H1 (cell line): ENCODE data around the gene DNAJB6. TPM values are rescaled to one million over a fixed set of nuclear protein-coding genes. Genes with fewer than 3 reads are reported as not detected.

Experiments used
- CTCF ChIA-PET: fragments of 300-600 bp; sonication (Branson Sonifier 250); formaldehyde crosslinking; loops from one replicate; lab custom pipeline; 2021; ENCODE audit not compliant: partially characterized antibody; lab: Charles Lee
- POLR2A ChIA-PET: fragments of 300-600 bp; sonication (Branson Sonifier 250); formaldehyde crosslinking; loops from one replicate; lab custom pipeline; 2021; ENCODE audit warnings: inconsistent platforms; ENCODE audit not compliant: partially characterized antibody; lab: Charles Lee
- DNase-seq, 2 experiments: peaks; one replicate each; pipeline versions ENCODE4 v3.0.0 to v3.0.0-alpha.2; 2010 to 2022; ENCODE audit warnings: low spot score in 2 of 2, low read depth in 1 of 2, mixed read lengths in 1 of 2
- FAIRE-seq: peaks from 2 replicates; lab custom pipeline; 2011; peaks lifted over from hg19 to GRCh38; lab: Jason Lieb, UNC
- H2AFZ ChIP-seq: 2 replicates; pipeline ENCODE4 v1.8.1; 2012; ENCODE audit warnings: low read length, inconsistent platforms
- H2AK5ac ChIP-seq: 2 replicates; pipeline ENCODE4 v1.6.1; 2013; ENCODE audit warnings: low read depth, low read length
- H2BK120ac ChIP-seq: replicated peaks from 2 replicates; pipeline ENCODE3; 2013; ENCODE audit warnings: low read depth, low read length, inconsistent platforms
- H2BK12ac ChIP-seq: 2 replicates; pipeline ENCODE4 v1.6.1; 2013; ENCODE audit warnings: low read depth, low read length
- H2BK15ac ChIP-seq: 2 replicates; pipeline ENCODE4 v1.6.1; 2013; ENCODE audit warnings: low read length
- H2BK20ac ChIP-seq: 2 replicates; pipeline ENCODE4 v1.6.1; 2013; ENCODE audit warnings: low read length
- H2BK5ac ChIP-seq: 2 replicates; pipeline ENCODE4 v1.6.1; 2013; ENCODE audit warnings: low read depth, low read length
- H3K14ac ChIP-seq: 2 replicates; pipeline ENCODE4 v1.6.1; 2013; ENCODE audit warnings: inconsistent platforms; ENCODE audit not compliant: insufficient read length
- H3K18ac ChIP-seq: 2 replicates; pipeline ENCODE4 v1.6.1; 2013; ENCODE audit warnings: low read length; ENCODE audit errors: extremely low read depth
- H3K23ac ChIP-seq: 2 replicates; pipeline ENCODE4 v1.6.1; 2013; ENCODE audit warnings: inconsistent platforms; ENCODE audit not compliant: insufficient read length
- H3K23me2 ChIP-seq: 2 replicates; pipeline ENCODE4 v1.6.1; 2013; ENCODE audit warnings: low read depth, low read length
- H3K27ac ChIP-seq: 2 replicates; pipeline ENCODE4 v1.6.1; 2011; ENCODE audit warnings: low read depth, low read length, inconsistent platforms
- H3K27me3 ChIP-seq, 4 experiments: replicated peaks in 1 of 4; 1 replicate in 1 of 4; 2 replicates in 3 of 4; pipeline versions ENCODE4 v1.6.1 to v1.8.1; 2011 to 2013; ENCODE audit warnings: low read length in 3 of 4, mild to moderate bottlenecking in 3 of 4, inconsistent platforms in 2 of 4, mixed read lengths in 2 of 4, moderate library complexity in 1 of 4; ENCODE audit not compliant: control insufficient read depth in 3 of 4, insufficient read depth in 3 of 4; ENCODE audit errors: extremely low read depth in 1 of 4
- H3K36me3 ChIP-seq, 4 experiments: 2 replicates each; pipeline versions ENCODE4 v1.6.1 to v1.8.1; 2011 to 2013; ENCODE audit warnings: mild to moderate bottlenecking in 4 of 4, low read length in 3 of 4, moderate library complexity in 2 of 4, control low read depth in 1 of 4, inconsistent platforms in 1 of 4; ENCODE audit not compliant: insufficient read depth in 4 of 4, control insufficient read depth in 2 of 4
- H3K4ac ChIP-seq: replicated peaks from 2 replicates; pipeline ENCODE3; 2013; ENCODE audit warnings: low read length, low read depth, mixed read lengths, inconsistent platforms; ENCODE audit not compliant: insufficient read length
- H3K4me1 ChIP-seq, 4 experiments: replicated peaks in 1 of 4; 1 replicate in 1 of 4; 2 replicates in 3 of 4; pipeline versions ENCODE4 v1.6.1 to v1.8.1; 2011 to 2013; ENCODE audit warnings: low read length in 3 of 4, inconsistent platforms in 2 of 4, mixed read lengths in 1 of 4; ENCODE audit not compliant: insufficient read depth in 4 of 4, control insufficient read depth in 3 of 4
- H3K4me2 ChIP-seq, 2 experiments: 2 replicates each; pipeline versions ENCODE4 v1.6.1 to v1.8.1; 2011 to 2013; ENCODE audit warnings: low read depth in 2 of 2, low read length in 2 of 2, control low read depth in 1 of 2, inconsistent platforms in 1 of 2, mild to moderate bottlenecking in 1 of 2; ENCODE audit not compliant: insufficient read depth in 1 of 2
- H3K4me3 ChIP-seq, 4 experiments: fragments of 200-600, 300-600 bp in 1 of 4; sonication (generic), shearing (Covaris generic), sonication (Bioruptor Twin) in 1 of 4; 2 replicates each; pipeline versions ENCODE4 v1.5.1 to v1.8.1; 2011 to 2016; ENCODE audit warnings: low read length in 4 of 4, low read depth in 3 of 4, control low read depth in 2 of 4, inconsistent platforms in 2 of 4, mild to moderate bottlenecking in 2 of 4, mixed read lengths in 1 of 4, moderate library complexity in 1 of 4; ENCODE audit not compliant: insufficient read depth in 2 of 4; ENCODE audit errors: extremely low read depth in 1 of 4
- H3K56ac ChIP-seq: replicated peaks from 2 replicates; pipeline ENCODE3; 2013; ENCODE audit warnings: low read depth, mild to moderate bottlenecking, mixed read lengths, low read length, inconsistent platforms; ENCODE audit not compliant: insufficient read length
- H3K79me1 ChIP-seq: 2 replicates; pipeline ENCODE4 v1.6.1; 2013; ENCODE audit warnings: low read depth, low read length, control low read depth
- H3K79me2 ChIP-seq, 2 experiments: 2 replicates each; pipeline versions ENCODE4 v1.6.1 to v1.8.1; 2012 to 2013; ENCODE audit warnings: low read length in 2 of 2, mild to moderate bottlenecking in 2 of 2, inconsistent platforms in 1 of 2; ENCODE audit not compliant: insufficient read depth in 2 of 2, control insufficient read depth in 1 of 2
- H3K9ac ChIP-seq, 4 experiments: replicated peaks in 1 of 4; 1 replicate in 1 of 4; 2 replicates in 3 of 4; pipeline versions ENCODE4 v1.6.1 to v1.8.1; 2011 to 2013; ENCODE audit warnings: low read depth in 3 of 4, low read length in 3 of 4, control low read depth in 2 of 4, mild to moderate bottlenecking in 2 of 4, moderate library complexity in 2 of 4, inconsistent platforms in 1 of 4; ENCODE audit errors: extremely low read depth in 1 of 4
- H3K9me3 ChIP-seq, 2 experiments: 2 replicates each; pipeline versions ENCODE4 v1.6.1 to v1.8.1; 2012 to 2013; ENCODE audit warnings: mild to moderate bottlenecking in 2 of 2, moderate library complexity in 2 of 2, control low read depth in 1 of 2, inconsistent platforms in 1 of 2, low read depth in 1 of 2, low read length in 1 of 2, mixed read lengths in 1 of 2; ENCODE audit not compliant: insufficient read depth in 2 of 2
- H4K20me1 ChIP-seq, 2 experiments: replicated peaks in 1 of 2; 2 replicates each; pipeline versions ENCODE3 to v1.8.1; 2011 to 2013; ENCODE audit warnings: inconsistent platforms in 2 of 2, low read length in 2 of 2, mild to moderate bottlenecking in 1 of 2; ENCODE audit not compliant: insufficient read depth in 2 of 2, control insufficient read depth in 1 of 2
- H4K5ac ChIP-seq: 2 replicates; pipeline ENCODE4 v1.6.1; 2013; ENCODE audit warnings: low read length, low read depth, mixed read lengths, inconsistent platforms; ENCODE audit not compliant: insufficient read length
- H4K8ac ChIP-seq: 2 replicates; pipeline ENCODE4 v1.8.0; 2013; ENCODE audit warnings: mild to moderate bottlenecking, moderate library complexity, low read length, inconsistent platforms; ENCODE audit not compliant: insufficient read depth; ENCODE audit errors: extremely low read depth
- H4K91ac ChIP-seq: replicated peaks from 2 replicates; pipeline ENCODE3; 2013; ENCODE audit warnings: low read length, mixed read lengths, inconsistent platforms; ENCODE audit not compliant: insufficient read length
- BRCA1 ChIP-seq: IDR thresholded peaks from 2 replicates; pipeline ENCODE4 v1.6.1; 2012; ENCODE audit warnings: low read depth, low read length, improper control_type of control experiment
- CHD2 ChIP-seq: IDR thresholded peaks from 2 replicates; pipeline ENCODE4 v1.6.1; 2012; ENCODE audit warnings: low read length, improper control_type of control experiment
- JUND ChIP-seq: IDR thresholded peaks from 2 replicates; pipeline ENCODE4 v1.6.1; 2011; ENCODE audit warnings: mild to moderate bottlenecking, improper control_type of control experiment, low read length
- NRF1 ChIP-seq: IDR thresholded peaks from 2 replicates; pipeline ENCODE4 v1.6.1; 2011; ENCODE audit warnings: mild to moderate bottlenecking, low read depth, low read length, improper control_type of control experiment
- RAD21 ChIP-seq, 2 experiments: IDR thresholded peaks in 1 of 2; conservative IDR thresholded peaks in 1 of 2; 2 replicates each; pipeline ENCODE4 v1.6.1; 2011; ENCODE audit warnings: low read depth in 2 of 2, low read length in 2 of 2, improper control_type of control experiment in 1 of 2, inconsistent platforms in 1 of 2, mild to moderate bottlenecking in 1 of 2, moderate library complexity in 1 of 2
- SRF ChIP-seq: IDR thresholded peaks from 2 replicates; pipeline ENCODE4 v1.6.1; 2011; ENCODE audit warnings: mild to moderate bottlenecking, low read depth, low read length, moderate library complexity
- WGBS, 2 experiments: shearing (Covaris generic) in 1 of 2; methylation state at CpG; one replicate each; pipeline versions ENCODE4 v1.1.6 to v1.1.7; 2013 to 2015; ENCODE audit warnings: low lambda C conversion rate in 2 of 2, mixed read lengths in 2 of 2, inconsistent platforms in 1 of 2, low coverage in 1 of 2, missing lambda C conversion rate in 1 of 2; ENCODE audit not compliant: insufficient replicate concordance in 2 of 2, insufficient coverage in 1 of 2, insufficient read length in 1 of 2; ENCODE audit errors: extremely low coverage in 1 of 2, missing lambda C conversion rate in 1 of 2; 5-methylcytosine and 5-hydroxymethylcytosine counted together
- polyA plus RNA-seq, 7 experiments: library from polyadenylated mRNA; depleted of rRNA in 3 of 7; stranded (reverse) in 5 of 7; unstranded in 2 of 7; fragments of >200 nt in 5 of 7; fragments of 200-250 nt in 2 of 7; gene quantifications; 1 replicate in 5 of 7; 2 replicates in 1 of 7; 4 replicates in 1 of 7; pipeline versions ENCODE4 v1.2.1 to v1.2.3, GENCODE V29; 2011 to 2013; ENCODE audit warnings: missing spikeins in 2 of 7, mixed read lengths in 2 of 7
- total RNA-seq: library from RNA; stranded (reverse); fragmentation: NEBNext Ultra II Directional; extraction: Animal tissue kit (Norgen Biotek cat#: 25700); gene quantifications from 2 replicates; pipeline ENCODE4 v1.2.1, GENCODE V29; 2021

The DNAJB6 gene
- total and polyA plus RNA-seq, 2 of the 8 experiments (the other 6 are each of a cell fraction or from before 2014, with no cell fraction given): 166 to 295 TPM

DNA sequence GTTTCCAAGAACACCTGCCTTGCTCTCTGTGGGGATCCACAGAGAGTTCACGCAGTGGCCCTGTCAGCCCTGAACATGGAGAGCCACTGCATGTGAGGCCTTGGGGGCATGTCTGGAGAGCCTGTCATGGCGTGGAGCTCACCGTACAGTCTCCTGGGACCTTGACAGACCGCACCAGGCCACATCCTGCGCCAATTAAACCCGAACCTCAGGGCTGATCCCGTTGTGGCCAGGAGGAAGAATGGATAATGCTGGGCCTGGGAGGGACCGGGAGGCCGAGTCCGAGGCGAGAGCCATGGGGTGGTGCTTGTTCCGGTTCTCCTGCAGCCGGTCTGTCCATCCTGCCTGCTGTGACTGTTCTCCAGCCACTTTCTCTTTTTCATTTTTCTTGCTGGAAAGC lies 68.7 kb downstream of the DNAJB6 start:
- H2BK120ac ChIP-seq: no peak overlapping the region
- no peak overlapping the region for H2AFZ ChIP-seq
- no peak overlapping the region for H3K23ac ChIP-seq
- no peak overlapping the region for H3K14ac ChIP-seq
- no peak overlapping the region for H2BK15ac ChIP-seq
- no peak overlapping the region for H4K5ac ChIP-seq
- H3K27me3 ChIP-seq: no peaks in the 10 kb centered on the region
- TF ChIP-seq SRF (no peak), NRF1 (no peak), CHD2 (no peak), BRCA1 (no peak), RAD21 (IDR thresholded peaks at IDR 0.05 in 1 of 2, conservative IDR thresholded peaks at IDR 0.05 in 1 of 2; ENCODE audit: low read depth in 2 of 2, low read length in 2 of 2) (no peak), JUND (no peak)
- H3K27ac ChIP-seq: no peak overlapping the region
- H2BK20ac ChIP-seq: no peak overlapping the region
- H4K91ac ChIP-seq: no peak overlapping the region
- H3K23me2 ChIP-seq: no peaks in the 10 kb centered on the region
- H2AK5ac ChIP-seq: no peak overlapping the region
- no peaks in the 10 kb centered on the region for H3K9me3 ChIP-seq
- no peak overlapping the region for H3K9ac ChIP-seq
- ChIA-PET CTCF (interaction anchor here (1.0 to 1.8 kb wide), 5 partner anchors 8 to 167 kb away, joined by 3 to 14 read pairs (median 3); no protein-coding TSS in a partner anchor), POLR2A (interaction anchor here (1.5 to 3.5 kb wide), 3 partner anchors 12 to 24 kb away, joined by 3 to 20 read pairs (median 4); no protein-coding TSS in a partner anchor)
- H3K56ac ChIP-seq: no peak overlapping the region
- peaks cover 22 to 32% of the 10 kb centered on the region in 2 experiments for H4K20me1 ChIP-seq
- no peak overlapping the region for H2BK12ac ChIP-seq
- no peak overlapping the region for H3K18ac ChIP-seq
- FAIRE-seq: no peak
- peaks cover 17% of the 10 kb centered on the region; the same call in 1 of the 2 replicates for H3K79me1 ChIP-seq
- H3K36me3 ChIP-seq: peaks cover 0 to 35% (median 18%) of the 10 kb centered on the region in 4 experiments; a peak in 5 of 8 replicates
- no peak for DNase-seq
- no peak overlapping the region; the same call in 1 of the 2 replicates for H4K8ac ChIP-seq
- H3K4ac ChIP-seq: no peak overlapping the region
- H2BK5ac ChIP-seq: peak overlapping the region; percentile 53; the same call in 1 of the 2 replicates
- H3K79me2 ChIP-seq: peaks cover 0 to 51% of the 10 kb centered on the region in 2 experiments; a peak in 2 of 4 replicates
- H3K4me2 ChIP-seq: no peak overlapping the region
- H3K4me3 ChIP-seq: no peak overlapping the region
- WGBS, 2 experiments: 90% methylated on average over 13 of the region's 13 CpGs; no CpG with 5 or more reads in 1 of the 2 experiments
- peaks cover 0 to 3% (median 1%) of the 10 kb centered on the region in 4 experiments; a peak in 2 of 7 replicates for H3K4me1 ChIP-seq
